HepG2 (cell line): ENCODE data around the gene HELZ.

Source experiments
- CBX2 ChIP-seq, 2 experiments: fragments of 200-600 bp in 1 of 2; sonication (generic); formaldehyde crosslinking in 1 of 2; IDR thresholded peaks; 2 replicates each; pipeline versions ENCODE4 v1.7.0 to v1.8.1; 2018 to 2022; ENCODE audit warnings: low read depth in 2 of 2, low read length in 1 of 2, mild to moderate bottlenecking in 1 of 2, missing genetic modification reagents in 1 of 2
- CEBPB ChIP-seq: IDR thresholded peaks from 2 replicates; pipeline ENCODE4 v1.6.1; 2011; ENCODE audit warnings: low read depth, low read length, improper control_type of control experiment, borderline replicate concordance
- FOXP1 ChIP-seq, 2 experiments: fragments of 450-650 bp in 1 of 2; IDR thresholded peaks; 2 replicates each; pipeline ENCODE4 v1.6.1; 2017 to 2018; ENCODE audit warnings: antibody characterized with exemption in 1 of 2
- MAF1 ChIP-seq: sonication (generic); formaldehyde crosslinking; IDR thresholded peaks from 2 replicates; pipeline ENCODE4 v1.5.0; 2020; ENCODE audit warnings: missing genetic modification reagents, borderline replicate concordance
- TF ChIP-seq, protein P1 (sequence below): sonication (generic); formaldehyde crosslinking; IDR thresholded peaks from 2 replicates; pipeline ENCODE4 v1.5.0; 2020; ENCODE audit warnings: mild to moderate bottlenecking, missing genetic modification reagents, moderate library complexity
- TF ChIP-seq, protein P2 (sequence below), 2 experiments: sonication (generic) in 1 of 2; formaldehyde crosslinking in 1 of 2; IDR thresholded peaks; 2 replicates each; pipeline versions ENCODE4 v1.5.1 to v1.6.1; 2011 to 2020; ENCODE audit warnings: borderline replicate concordance in 1 of 2, low read depth in 1 of 2, low read length in 1 of 2, mild to moderate bottlenecking in 1 of 2, missing genetic modification reagents in 1 of 2, moderate library complexity in 1 of 2
- TF ChIP-seq, protein P3 (sequence below), 2 experiments: IDR thresholded peaks; 2 replicates each; pipeline ENCODE4 v1.6.1; 2011 to 2012; ENCODE audit warnings: low read length in 2 of 2, borderline replicate concordance in 1 of 2, low read depth in 1 of 2, mild to moderate bottlenecking in 1 of 2, moderate library complexity in 1 of 2

DNA sequence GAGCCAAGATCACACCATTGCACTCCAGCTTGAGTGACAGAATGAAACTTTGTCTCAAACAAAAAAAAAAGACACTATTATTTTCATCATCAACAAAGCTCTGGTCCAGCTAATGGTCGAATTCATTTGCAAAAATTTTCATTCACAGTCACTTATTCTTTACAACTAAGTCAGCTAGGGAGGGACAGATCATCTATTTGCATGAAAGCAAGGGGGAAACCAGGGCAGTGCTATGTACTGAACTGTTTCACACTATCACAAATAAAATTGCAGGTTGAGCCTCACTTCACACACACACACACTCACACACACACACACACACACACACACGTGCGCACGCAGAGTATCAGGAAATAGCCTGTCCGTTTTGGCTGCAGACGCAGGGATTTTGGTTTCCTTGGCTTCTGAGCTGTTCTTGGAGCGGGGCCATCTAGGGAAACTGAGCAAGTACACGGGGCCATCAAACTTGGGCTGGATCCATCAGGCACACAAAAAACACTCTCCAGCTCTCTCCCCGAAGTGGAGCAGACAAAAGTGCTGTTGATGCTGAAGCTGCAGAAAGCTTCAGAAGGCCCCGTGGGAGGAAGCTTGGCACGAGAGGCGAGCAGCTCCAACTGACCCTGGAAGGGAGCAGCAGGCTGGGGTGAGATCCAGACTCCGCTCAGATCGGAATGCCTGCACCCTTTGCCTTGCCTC, 44.3 kb upstream of the HELZ start:
- TF ChIP-seq, protein P1, sequence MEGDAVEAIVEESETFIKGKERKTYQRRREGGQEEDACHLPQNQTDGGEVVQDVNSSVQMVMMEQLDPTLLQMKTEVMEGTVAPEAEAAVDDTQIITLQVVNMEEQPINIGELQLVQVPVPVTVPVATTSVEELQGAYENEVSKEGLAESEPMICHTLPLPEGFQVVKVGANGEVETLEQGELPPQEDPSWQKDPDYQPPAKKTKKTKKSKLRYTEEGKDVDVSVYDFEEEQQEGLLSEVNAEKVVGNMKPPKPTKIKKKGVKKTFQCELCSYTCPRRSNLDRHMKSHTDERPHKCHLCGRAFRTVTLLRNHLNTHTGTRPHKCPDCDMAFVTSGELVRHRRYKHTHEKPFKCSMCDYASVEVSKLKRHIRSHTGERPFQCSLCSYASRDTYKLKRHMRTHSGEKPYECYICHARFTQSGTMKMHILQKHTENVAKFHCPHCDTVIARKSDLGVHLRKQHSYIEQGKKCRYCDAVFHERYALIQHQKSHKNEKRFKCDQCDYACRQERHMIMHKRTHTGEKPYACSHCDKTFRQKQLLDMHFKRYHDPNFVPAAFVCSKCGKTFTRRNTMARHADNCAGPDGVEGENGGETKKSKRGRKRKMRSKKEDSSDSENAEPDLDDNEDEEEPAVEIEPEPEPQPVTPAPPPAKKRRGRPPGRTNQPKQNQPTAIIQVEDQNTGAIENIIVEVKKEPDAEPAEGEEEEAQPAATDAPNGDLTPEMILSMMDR (CRISPR knock-in tag): no peak
- TF ChIP-seq, protein P2, sequence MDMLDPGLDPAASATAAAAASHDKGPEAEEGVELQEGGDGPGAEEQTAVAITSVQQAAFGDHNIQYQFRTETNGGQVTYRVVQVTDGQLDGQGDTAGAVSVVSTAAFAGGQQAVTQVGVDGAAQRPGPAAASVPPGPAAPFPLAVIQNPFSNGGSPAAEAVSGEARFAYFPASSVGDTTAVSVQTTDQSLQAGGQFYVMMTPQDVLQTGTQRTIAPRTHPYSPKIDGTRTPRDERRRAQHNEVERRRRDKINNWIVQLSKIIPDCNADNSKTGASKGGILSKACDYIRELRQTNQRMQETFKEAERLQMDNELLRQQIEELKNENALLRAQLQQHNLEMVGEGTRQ (IDR thresholded peaks at IDR 0.05; ENCODE audit: low read depth, low read length): no peak
- TF ChIP-seq, protein P2 (CRISPR knock-in tag; IDR thresholded peaks at IDR 0.05; ENCODE audit: borderline replicate concordance): no peak
- TF ChIP-seq MAF1 (CRISPR knock-in tag): no peak
- no peak for TF ChIP-seq FOXP1 (IDR thresholded peaks at IDR 0.05)
- no peak for TF ChIP-seq FOXP1 (CRISPR knock-in tag; IDR thresholded peaks at IDR 0.05)
- no peak for TF ChIP-seq CEBPB
- TF ChIP-seq CBX2 (IDR thresholded peaks at IDR 0.05; ENCODE audit: low read depth, low read length): no peak
- no peak for TF ChIP-seq CBX2 (CRISPR knock-in tag; IDR thresholded peaks at IDR 0.05; ENCODE audit: low read depth)
- TF ChIP-seq, protein P3, sequence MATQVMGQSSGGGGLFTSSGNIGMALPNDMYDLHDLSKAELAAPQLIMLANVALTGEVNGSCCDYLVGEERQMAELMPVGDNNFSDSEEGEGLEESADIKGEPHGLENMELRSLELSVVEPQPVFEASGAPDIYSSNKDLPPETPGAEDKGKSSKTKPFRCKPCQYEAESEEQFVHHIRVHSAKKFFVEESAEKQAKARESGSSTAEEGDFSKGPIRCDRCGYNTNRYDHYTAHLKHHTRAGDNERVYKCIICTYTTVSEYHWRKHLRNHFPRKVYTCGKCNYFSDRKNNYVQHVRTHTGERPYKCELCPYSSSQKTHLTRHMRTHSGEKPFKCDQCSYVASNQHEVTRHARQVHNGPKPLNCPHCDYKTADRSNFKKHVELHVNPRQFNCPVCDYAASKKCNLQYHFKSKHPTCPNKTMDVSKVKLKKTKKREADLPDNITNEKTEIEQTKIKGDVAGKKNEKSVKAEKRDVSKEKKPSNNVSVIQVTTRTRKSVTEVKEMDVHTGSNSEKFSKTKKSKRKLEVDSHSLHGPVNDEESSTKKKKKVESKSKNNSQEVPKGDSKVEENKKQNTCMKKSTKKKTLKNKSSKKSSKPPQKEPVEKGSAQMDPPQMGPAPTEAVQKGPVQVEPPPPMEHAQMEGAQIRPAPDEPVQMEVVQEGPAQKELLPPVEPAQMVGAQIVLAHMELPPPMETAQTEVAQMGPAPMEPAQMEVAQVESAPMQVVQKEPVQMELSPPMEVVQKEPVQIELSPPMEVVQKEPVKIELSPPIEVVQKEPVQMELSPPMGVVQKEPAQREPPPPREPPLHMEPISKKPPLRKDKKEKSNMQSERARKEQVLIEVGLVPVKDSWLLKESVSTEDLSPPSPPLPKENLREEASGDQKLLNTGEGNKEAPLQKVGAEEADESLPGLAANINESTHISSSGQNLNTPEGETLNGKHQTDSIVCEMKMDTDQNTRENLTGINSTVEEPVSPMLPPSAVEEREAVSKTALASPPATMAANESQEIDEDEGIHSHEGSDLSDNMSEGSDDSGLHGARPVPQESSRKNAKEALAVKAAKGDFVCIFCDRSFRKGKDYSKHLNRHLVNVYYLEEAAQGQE (IDR thresholded peaks at IDR 0.05; ENCODE audit: borderline replicate concordance in 1 of 2, low read depth in 1 of 2, low read length in 2 of 2): no peak
